NCI-H524 (cell line): ENCODE data around the gene C11orf21.
"Not testable (repeated sequence)": the region's sequence is repeated elsewhere in the genome, so short reads cannot be mapped to it uniquely, and the experiment has no call there.

ENCODE experiments used
- DNase-seq, 2 experiments: peaks; one replicate each; lab custom pipeline; 2025; lab: John Stamatoyannopoulos, UW

C11orf21 gene

DNA sequence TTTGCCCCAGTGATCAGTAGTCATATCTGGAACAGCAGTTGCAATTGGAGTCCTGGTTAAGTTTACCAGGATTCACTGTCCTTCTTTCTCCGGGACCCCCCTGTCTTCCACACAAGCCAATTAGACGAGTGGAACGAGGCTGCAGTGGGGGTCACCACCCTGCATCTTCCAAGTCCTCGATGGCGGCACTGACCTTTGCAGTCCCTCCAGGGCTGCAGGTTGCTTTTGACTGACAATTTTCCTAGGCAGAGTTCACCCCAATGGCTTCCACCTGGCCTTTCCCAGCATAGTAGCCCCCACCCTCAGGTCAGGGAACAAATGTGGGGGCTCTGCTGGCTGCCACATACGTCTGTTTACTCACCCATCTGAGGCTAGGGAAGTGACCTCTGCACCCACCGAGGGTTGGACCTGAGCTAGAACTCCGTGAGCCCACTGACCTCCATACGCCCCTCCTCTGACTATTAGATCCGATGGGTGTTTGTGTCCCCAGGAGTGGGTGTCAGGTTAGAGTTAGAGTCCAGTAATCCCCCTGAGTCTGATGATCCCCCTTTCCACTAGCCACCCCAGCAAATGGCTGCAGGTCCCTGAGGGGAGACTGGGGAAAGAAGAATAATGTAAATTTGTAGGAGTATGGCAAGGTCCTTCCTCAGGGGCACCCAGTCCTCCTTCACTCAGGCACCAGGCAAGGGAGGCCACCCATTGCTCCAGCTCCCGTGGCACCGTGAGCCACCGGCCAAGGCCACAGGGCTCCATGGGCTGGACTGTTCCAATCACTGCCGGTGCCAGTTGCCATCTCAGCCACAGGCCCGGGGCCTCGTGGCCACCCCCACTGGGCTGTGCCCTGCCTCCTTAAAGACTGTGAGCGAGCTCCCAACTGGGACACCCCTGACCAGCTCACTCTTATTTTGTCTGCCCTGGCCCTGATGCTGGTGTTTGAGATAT lies 5.5 kb downstream of the C11orf21 start:
- DNase-seq: no peak

- DNase-seq: no peak
Observed at GRCh38 chr11:2294926-2295290, 6.8 kb downstream of the C11orf21 start.

GRCh38 chr11:2293984-2294925 lies 7.5 kb downstream of the C11orf21 start:
- DNase-seq: no peak

GRCh38 chr11:2293531-2293971 lies 8.2 kb downstream of the C11orf21 start:
- no peak for DNase-seq

DNA sequence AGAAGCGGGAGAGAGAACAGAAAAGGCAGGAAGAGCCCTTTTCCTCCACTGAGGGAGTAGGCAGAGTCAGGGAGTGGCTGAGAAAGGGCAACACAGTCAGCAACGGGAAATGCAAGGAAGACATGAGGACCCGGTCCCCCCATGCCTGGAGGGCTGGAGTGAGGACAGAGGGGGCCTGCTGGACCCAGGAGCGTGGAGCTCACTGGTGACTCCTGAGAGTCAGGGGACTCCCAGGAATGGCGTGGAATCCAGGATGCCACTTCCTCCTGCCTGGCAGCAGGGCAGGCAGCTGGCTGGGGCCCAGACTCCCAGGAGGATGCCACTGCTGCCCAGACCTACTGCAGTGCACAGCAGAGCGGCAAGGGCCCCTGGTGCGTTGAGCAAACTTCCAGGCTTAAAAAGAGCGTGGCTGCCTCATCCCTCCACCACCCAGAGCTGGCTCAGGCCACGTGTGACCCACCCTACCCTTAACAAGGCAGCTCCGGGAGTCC lies 11.3 kb downstream of the C11orf21 start:
- no peak for DNase-seq

- no peak for DNase-seq
Observed at GRCh38 chr11:2289859-2290258, 11.9 kb downstream of the C11orf21 start.

- DNase-seq: no peak
Observed at GRCh38 chr11:2289350-2289749, 12.4 kb downstream of the C11orf21 start.

- DNase-seq: no peak
Observed at GRCh38 chr11:2287091-2287490, 14.6 kb downstream of the C11orf21 start.

- not testable (repeated sequence) for DNase-seq
Observed at GRCh38 chr11:2286350-2286749, 15.4 kb downstream of the C11orf21 start.

GRCh38 chr11:2280208-2280607 lies 21.5 kb downstream of the C11orf21 start:
- DNase-seq: no peak

GRCh38 chr11:2277933-2278523 lies 23.7 kb downstream of the C11orf21 start:
- DNase-seq: no peak

GRCh38 chr11:2277008-2277346 lies 24.7 kb downstream of the C11orf21 start:
- no peak for DNase-seq

DNA sequence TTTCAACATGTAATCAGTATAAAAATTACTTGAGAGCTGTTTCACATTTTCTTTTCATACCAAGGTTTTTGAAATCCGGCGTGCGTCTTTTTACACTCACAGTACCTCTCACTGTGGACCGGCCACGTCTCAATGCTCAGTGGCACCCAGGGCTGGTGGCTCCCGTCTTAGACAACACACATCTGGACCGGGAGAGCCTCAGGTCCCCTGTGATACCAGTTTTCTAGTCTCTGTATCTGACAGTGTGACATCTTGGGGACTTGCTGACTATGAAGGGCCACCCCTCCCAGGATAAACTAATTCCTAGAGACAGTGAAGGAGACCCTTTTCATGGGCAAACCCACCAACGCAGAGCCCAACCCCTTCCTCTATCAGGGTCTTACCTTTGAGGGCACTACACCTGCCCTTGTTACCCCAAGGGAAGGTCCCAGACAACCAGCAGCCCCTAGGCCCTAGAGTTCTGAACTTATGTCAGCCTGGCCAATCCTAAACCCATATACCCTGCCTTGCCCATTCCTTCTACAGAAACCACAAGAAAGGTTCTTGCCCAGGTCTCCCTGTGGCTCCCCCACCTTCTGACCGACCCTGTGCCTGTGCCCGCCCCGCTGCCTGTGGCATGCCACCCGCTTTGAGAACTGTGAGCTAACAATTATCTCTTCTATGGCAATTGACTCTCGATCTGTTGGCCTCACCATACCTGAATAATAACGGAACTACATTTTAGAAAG lies 25.3 kb downstream of the C11orf21 start:
- DNase-seq: no peak

DNA sequence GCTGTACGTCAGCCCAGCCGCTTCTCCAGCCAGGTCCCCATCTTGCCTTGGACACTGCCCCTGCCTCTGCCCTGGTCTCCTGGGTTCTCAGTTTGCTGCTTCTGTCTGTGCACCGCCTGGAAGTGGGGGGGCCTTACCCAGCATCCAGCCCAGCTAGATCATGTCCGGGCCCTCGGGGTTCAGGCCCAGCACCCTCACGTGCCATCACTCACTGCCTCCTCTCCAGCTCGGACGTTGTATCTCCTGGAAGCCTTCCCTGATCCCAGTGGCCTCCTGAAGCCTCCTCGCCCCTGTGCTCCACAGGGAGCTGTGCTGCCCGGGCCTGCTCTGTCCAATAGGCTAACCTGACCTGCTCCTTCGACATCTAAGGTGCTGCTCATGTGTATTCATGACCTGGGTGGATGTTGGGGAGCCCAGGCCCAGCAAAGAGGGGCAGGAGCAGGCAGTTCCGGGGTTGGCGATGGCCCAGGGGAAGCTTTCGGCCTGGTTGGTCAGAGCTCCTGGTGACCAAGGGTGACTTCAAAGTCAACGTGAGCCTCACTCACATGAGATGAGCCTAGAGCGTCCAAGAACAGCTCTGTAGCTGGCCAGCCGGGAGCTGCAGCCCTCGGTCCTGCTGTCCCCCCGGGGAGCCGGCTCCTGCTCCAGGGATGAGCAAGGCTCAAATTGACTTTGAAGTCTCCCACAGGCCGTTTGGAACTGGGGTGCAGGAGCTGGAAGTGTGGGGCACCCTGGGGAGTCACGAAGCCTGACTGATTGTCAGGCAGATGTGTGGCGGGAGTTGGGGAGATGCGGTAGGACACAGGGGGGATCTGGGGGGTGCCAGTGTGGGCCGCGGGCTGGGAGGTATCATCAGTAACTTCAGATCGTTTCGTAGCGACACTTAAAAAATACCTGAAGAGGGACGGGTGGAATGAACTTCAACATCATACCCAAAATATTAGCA lies 26.1 kb downstream of the C11orf21 start:
- DNase-seq: no peak

- DNase-seq: no peak
Observed at GRCh38 chr11:2273771-2274170, 27.9 kb downstream of the C11orf21 start.

DNA sequence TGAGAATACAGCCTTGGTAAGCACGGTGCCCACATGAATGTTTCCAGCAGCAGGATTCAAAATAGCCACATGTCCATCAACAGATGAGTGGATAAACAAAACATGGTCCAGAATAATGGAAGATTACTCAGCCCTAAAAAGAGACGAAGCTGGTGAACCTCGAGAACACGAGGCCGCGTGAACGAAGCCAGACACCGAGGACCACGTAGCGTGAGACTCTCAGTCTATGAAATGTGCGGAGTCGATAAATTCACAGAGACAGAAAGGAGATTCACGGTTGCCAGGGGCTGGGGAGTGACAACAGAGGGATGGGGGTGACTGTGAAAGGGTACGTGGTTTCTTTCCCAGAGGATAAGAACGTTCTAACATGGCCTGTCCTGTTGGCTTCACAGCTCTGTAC lies 28.4 kb downstream of the C11orf21 start:
- DNase-seq: no peak

- no peak for DNase-seq
Observed at GRCh38 chr11:2272946-2273280, 28.8 kb downstream of the C11orf21 start.

GRCh38 chr11:2272228-2272945 lies 29.3 kb downstream of the C11orf21 start:
- DNase-seq: no peak

- no peak for DNase-seq
Observed at GRCh38 chr11:2271327-2272227, 30.1 kb downstream of the C11orf21 start.
